Measurements from ENCODE around the gene LCTL.

The LCTL gene

GRCh38 chr15:66565741-66566144 lies at the start of gene LCTL:
Gene LCTL, minus strand, starts transcription at chr15:66565998. Its CDS starts 633 bp downstream, at chr15:66565365.
- DNase-seq: no peak

GRCh38 chr15:66614951-66615760 lies 49.4 kb upstream of the LCTL start:
- DNase-seq: peak; percentile 58

GRCh38 chr15:66614456-66614855 lies 48.7 kb upstream of the LCTL start:
- DNase-seq: no peak

GRCh38 chr15:66613743-66614142 lies 47.9 kb upstream of the LCTL start:
- no peak for DNase-seq

- no peak for DNase-seq
These were observed 45.7 kb upstream of the LCTL start for GRCh38 chr15:66611257-66612053.

GRCh38 chr15:66609876-66610275 lies 44.1 kb upstream of the LCTL start:
- DNase-seq: no peak

- DNase-seq: no peak
These were observed 43.1 kb upstream of the LCTL start for GRCh38 chr15:66608881-66609280.

- no peak for DNase-seq
These were observed 42.4 kb upstream of the LCTL start for GRCh38 chr15:66608159-66608558.

GRCh38 chr15:66603301-66604179 lies 37.7 kb upstream of the LCTL start:
- no peak for DNase-seq

- DNase-seq: no peak
These were observed 35.7 kb upstream of the LCTL start for GRCh38 chr15:66601521-66601920.

- no peak for DNase-seq
These were observed 34.4 kb upstream of the LCTL start for GRCh38 chr15:66600240-66600627.

GRCh38 chr15:66599536-66600239 lies 33.9 kb upstream of the LCTL start:
- DNase-seq: no peak

- no peak for DNase-seq
These were observed 32.5 kb upstream of the LCTL start for GRCh38 chr15:66598095-66598815.

GRCh38 chr15:66595931-66596545 lies 30.2 kb upstream of the LCTL start:
- no peak for DNase-seq

GRCh38 chr15:66595332-66595731 lies 29.5 kb upstream of the LCTL start:
- no peak for DNase-seq

- DNase-seq: no peak
These were observed 29.0 kb upstream of the LCTL start for GRCh38 chr15:66594836-66595235.

GRCh38 chr15:66594344-66594743 lies 28.5 kb upstream of the LCTL start:
- no peak for DNase-seq

GRCh38 chr15:66593219-66593780 lies 27.5 kb upstream of the LCTL start:
- DNase-seq: no peak

- DNase-seq: no peak
These were observed 26.9 kb upstream of the LCTL start for GRCh38 chr15:66592505-66593218.

GRCh38 chr15:66591322-66591862 lies 25.6 kb upstream of the LCTL start:
- DNase-seq: no peak

All from SIG-M5 (cell line).